Smooth muscle cell (in vitro differentiated cells): Measurements from ENCODE around the gene EDC3. TPM values are rescaled to one million over a fixed set of nuclear protein-coding genes. Genes with fewer than 3 reads are reported as not detected.
"Not testable (repeated sequence)": the region's sequence is repeated elsewhere in the genome, so short reads cannot be mapped to it uniquely, and the experiment has no call there.

Source experiments
- DNase-seq: peaks from one replicate; lab custom pipeline; 2025; ENCODE audit not compliant: unreplicated experiment; lab: John Stamatoyannopoulos, UW
- H2AFZ ChIP-seq: fragments of 200-600 bp; sonication (generic); 2 replicates; pipeline ENCODE4 v1.6.0; 2016; ENCODE audit warnings: antibody characterized with exemption, low read depth, mild to moderate bottlenecking
- H3F3A ChIP-seq: fragments of 200-600 bp; sonication (generic); 2 replicates; pipeline ENCODE4 v1.6.0; 2017; ENCODE audit warnings: antibody characterized with exemption, low read depth
- H3K27ac ChIP-seq: fragments of 200-600 bp; sonication (generic); 2 replicates; pipeline ENCODE4 v1.5.1; 2016; ENCODE audit warnings: low read depth, mild to moderate bottlenecking
- H3K27me3 ChIP-seq: fragments of 200-600 bp; sonication (generic); 2 replicates; pipeline ENCODE4 v1.6.1; 2016; ENCODE audit warnings: low read depth, mild to moderate bottlenecking
- H3K36me3 ChIP-seq: fragments of 200-600 bp; sonication (generic); 2 replicates; pipeline ENCODE4 v1.5.1; 2016; ENCODE audit warnings: low read depth
- H3K4me1 ChIP-seq: fragments of 200-600 bp; sonication (generic); 2 replicates; pipeline ENCODE4 v1.5.1; 2016; ENCODE audit warnings: low read depth
- H3K4me2 ChIP-seq: fragments of 200-600 bp; sonication (generic); 2 replicates; pipeline ENCODE4 v1.6.0; 2016; ENCODE audit warnings: mild to moderate bottlenecking
- H3K4me3 ChIP-seq: fragments of 200-600 bp; sonication (generic); 2 replicates; pipeline ENCODE4 v1.5.1; 2016; ENCODE audit warnings: mild to moderate bottlenecking
- H3K79me2 ChIP-seq: fragments of 200-600 bp; sonication (generic); 2 replicates; pipeline ENCODE4 v1.6.0; 2016; ENCODE audit warnings: low read depth, mild to moderate bottlenecking
- H3K9ac ChIP-seq: fragments of 200-600 bp; sonication (generic); 2 replicates; pipeline ENCODE4 v1.6.0; 2016; ENCODE audit warnings: low read depth
- H3K9me3 ChIP-seq: fragments of 200-600 bp; sonication (generic); replicated peaks from 2 replicates; pipeline ENCODE4 v1.5.1; 2016; ENCODE audit warnings: low read depth
- H4K20me1 ChIP-seq: fragments of 200-600 bp; sonication (generic); 2 replicates; pipeline ENCODE4 v1.6.0; 2016; ENCODE audit warnings: low read depth
- WGBS: methylation state at CpG from one replicate; pipeline ENCODE4 v1.1.7; 2016; ENCODE audit warnings: low lambda C conversion rate; 5-methylcytosine and 5-hydroxymethylcytosine counted together
- polyA plus RNA-seq: library from polyadenylated mRNA; unstranded; fragments of >200 nt; fragmentation: Nextera tagmentation; extraction: Ambion mirVana; gene quantifications from 2 replicates; pipeline ENCODE4 v1.2.1, GENCODE V29; 2016
- total RNA-seq: library from RNA; depleted of rRNA; stranded (reverse); fragments of >200 nt; gene quantifications from 2 replicates; pipeline ENCODE4 v1.2.3, GENCODE V29; 2014
- TF ChIP-seq, protein P1 (sequence below): fragments of 200-600 bp; sonication (generic); IDR thresholded peaks from 2 replicates; pipeline ENCODE4 v1.5.1; 2017; ENCODE audit warnings: borderline replicate concordance, mild to moderate bottlenecking, antibody characterized with exemption; ENCODE audit not compliant: insufficient read depth, poor library complexity, severe bottlenecking

The EDC3 gene
- total and polyA plus RNA-seq, 2 experiments from 2014 or later = 18.4 to 26.7 TPM

DNA sequence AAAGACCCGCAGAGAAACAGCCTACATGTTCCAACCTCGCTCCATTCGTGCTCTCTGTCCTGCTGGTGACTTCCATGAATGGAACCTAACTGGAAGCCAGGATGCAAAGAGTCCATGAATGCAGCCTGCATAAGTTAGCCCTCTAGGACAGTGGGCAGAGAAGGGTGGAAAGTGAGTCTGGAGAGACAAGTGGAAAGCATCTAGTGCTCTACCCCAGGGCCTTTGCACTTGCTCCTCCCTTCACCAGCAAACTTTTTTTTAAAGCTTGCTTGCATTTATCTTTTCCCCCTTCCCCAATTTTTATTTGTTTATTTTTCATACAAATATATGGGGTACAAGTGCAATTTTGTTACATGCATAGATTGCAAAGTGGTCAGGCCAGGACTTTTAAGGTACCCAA lies 37.4 kb upstream of the EDC3 start:
- Histone ChIP-seq H3K4me1 (no peaks in the 10 kb centered on the region), H3K4me3 (no peak overlapping the region), H3K27me3 (peaks cover 53% of the 10 kb centered on the region), H3F3A (no peaks in the 10 kb centered on the region), H2AFZ (no peak overlapping the region), H3K4me2 (no peak overlapping the region), H3K9me3 (no peaks in the 10 kb centered on the region), H3K36me3 (no peaks in the 10 kb centered on the region), H3K27ac (no peak overlapping the region), H3K9ac (no peak overlapping the region), H4K20me1 (no peaks in the 10 kb centered on the region), H3K79me2 (no peaks in the 10 kb centered on the region)
- TF ChIP-seq, protein P1, sequence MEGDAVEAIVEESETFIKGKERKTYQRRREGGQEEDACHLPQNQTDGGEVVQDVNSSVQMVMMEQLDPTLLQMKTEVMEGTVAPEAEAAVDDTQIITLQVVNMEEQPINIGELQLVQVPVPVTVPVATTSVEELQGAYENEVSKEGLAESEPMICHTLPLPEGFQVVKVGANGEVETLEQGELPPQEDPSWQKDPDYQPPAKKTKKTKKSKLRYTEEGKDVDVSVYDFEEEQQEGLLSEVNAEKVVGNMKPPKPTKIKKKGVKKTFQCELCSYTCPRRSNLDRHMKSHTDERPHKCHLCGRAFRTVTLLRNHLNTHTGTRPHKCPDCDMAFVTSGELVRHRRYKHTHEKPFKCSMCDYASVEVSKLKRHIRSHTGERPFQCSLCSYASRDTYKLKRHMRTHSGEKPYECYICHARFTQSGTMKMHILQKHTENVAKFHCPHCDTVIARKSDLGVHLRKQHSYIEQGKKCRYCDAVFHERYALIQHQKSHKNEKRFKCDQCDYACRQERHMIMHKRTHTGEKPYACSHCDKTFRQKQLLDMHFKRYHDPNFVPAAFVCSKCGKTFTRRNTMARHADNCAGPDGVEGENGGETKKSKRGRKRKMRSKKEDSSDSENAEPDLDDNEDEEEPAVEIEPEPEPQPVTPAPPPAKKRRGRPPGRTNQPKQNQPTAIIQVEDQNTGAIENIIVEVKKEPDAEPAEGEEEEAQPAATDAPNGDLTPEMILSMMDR = no peak
- no peak for DNase-seq
- WGBS = 83% methylated on average over 3 of the region's 3 CpGs

DNA sequence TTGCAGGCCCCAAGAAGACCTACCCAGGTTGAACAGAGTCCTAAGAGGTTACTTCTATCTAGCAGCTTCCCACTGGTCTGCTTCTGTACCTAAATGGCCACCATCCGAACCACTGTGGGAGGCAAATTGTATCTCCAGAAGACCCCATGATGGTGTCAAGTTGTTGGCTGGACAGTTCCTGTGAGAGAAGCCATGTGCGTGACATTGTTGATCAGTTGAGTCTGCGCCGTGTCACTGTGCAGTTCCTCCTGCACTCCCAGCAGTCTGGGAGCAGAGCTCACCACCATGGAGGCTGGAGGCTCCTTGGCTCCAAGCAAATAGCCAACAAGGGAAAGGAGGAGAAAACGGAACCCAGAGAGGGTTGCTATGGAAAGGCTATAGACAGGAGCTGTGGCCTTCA lies 37.0 kb upstream of the EDC3 start:
- Histone ChIP-seq H3K36me3 (no peaks in the 10 kb centered on the region), H3F3A (no peaks in the 10 kb centered on the region), H3K27ac (no peak overlapping the region), H3K79me2 (no peaks in the 10 kb centered on the region), H3K4me2 (no peak overlapping the region), H4K20me1 (no peaks in the 10 kb centered on the region), H2AFZ (no peak overlapping the region), H3K9me3 (no peaks in the 10 kb centered on the region), H3K9ac (no peak overlapping the region), H3K27me3 (peaks cover 54% of the 10 kb centered on the region), H3K4me1 (no peaks in the 10 kb centered on the region), H3K4me3 (no peak overlapping the region)
- TF ChIP-seq, protein P1 = no peak
- WGBS = 89% methylated on average over 5 of the region's 5 CpGs
- no peak for DNase-seq

DNA sequence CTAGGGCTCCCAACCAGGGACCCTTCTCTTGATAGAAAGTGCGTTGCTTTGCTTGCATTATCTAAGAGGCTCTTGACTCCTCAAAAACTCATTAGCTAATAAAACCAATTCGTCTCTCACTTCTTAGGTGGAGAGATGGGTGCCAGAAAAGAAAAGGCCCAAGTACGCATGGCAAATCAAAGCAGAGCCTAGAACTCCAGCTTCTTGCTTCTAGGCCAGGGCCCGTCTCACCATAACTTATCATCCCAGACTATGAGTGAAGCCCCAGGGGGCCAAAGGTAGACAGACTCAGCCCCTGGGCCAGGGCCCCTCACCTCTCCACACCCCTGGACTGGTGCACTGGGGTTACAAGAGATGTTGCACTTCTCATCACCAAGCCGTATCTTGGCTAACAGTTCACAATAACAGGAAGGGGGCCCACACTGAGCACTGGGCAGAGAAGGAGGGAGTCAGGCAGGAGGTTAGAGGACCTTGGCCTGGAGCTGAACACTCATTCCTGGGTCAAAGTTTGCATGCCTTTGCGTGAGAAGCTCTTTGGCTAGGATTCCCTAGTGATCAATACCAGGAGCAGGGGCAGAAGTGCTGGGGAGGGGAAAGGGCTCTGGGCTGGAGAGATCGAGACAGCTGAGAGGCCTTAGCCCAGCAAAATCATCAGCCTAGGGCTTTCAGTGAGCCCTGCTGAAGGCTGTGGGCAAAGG lies 34.9 kb upstream of the EDC3 start:
- H3F3A ChIP-seq = no peaks in the 10 kb centered on the region
- DNase-seq = no peak
- no peaks in the 10 kb centered on the region for H3K36me3 ChIP-seq
- no peak overlapping the region for H2AFZ ChIP-seq
- H3K9me3 ChIP-seq = no peaks in the 10 kb centered on the region
- H3K4me1 ChIP-seq = no peaks in the 10 kb centered on the region
- H3K9ac ChIP-seq = no peak overlapping the region
- peaks cover 54% of the 10 kb centered on the region for H3K27me3 ChIP-seq
- H3K27ac ChIP-seq = no peak overlapping the region
- no peak overlapping the region for H3K4me3 ChIP-seq
- H3K79me2 ChIP-seq = no peaks in the 10 kb centered on the region
- no peaks in the 10 kb centered on the region for H4K20me1 ChIP-seq
- TF ChIP-seq, protein P1 = no peak
- H3K4me2 ChIP-seq = no peak overlapping the region
- WGBS = 91% methylated on average over 7 of the region's 7 CpGs

DNA sequence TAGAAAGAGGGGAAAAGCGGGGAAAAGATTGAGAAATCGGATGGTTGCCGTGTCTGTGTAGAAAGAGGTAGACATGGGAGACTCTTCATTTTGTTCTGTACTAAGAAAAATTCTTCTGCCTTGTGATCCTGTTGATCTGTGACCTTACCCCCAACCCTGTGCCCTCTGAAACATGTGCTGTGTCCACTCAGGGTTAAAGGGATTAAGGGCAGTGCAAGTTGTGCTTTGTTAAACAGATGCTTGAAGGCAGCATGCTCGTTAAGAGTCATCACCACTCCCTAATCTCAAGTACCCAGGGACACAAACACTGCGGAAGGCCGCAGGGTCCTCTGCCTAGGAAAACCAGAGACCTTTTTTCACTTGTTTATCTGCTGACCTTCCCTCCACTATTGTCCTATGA lies 33.5 kb upstream of the EDC3 start:
- 76% methylated on average over 6 of the region's 6 CpGs for WGBS
- not testable (repeated sequence) for H3F3A ChIP-seq, H3K79me2 ChIP-seq, H3K4me3 ChIP-seq, H4K20me1 ChIP-seq, H3K9me3 ChIP-seq, H3K36me3 ChIP-seq, H3K4me1 ChIP-seq, DNase-seq, H3K27ac ChIP-seq, H3K4me2 ChIP-seq, H2AFZ ChIP-seq, H3K9ac ChIP-seq
- peaks cover 41% of the 10 kb centered on the region for H3K27me3 ChIP-seq

DNA sequence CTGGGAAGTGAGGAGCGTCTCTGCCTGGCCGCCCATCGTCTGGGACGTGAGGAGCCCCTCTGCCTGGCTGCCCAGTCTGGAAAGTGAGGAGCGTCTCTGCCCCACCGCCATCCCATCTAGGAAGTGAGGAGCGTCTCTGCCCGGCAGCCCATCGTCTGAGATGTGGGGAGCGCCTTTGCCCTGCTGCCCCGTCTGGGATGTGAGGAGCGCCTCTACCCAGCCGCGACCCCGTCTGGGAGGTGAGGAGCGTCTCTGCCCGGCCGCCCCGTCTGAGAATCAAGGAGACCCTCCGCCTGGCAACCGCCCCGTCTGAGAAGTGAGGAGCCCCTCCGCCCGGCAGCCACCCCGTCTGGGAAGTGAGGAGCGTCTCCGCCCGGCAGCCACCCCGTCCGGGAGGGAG lies 32.9 kb upstream of the EDC3 start:
- not testable (repeated sequence) for DNase-seq, H2AFZ ChIP-seq, H3K4me1 ChIP-seq, H3K9ac ChIP-seq, H3K4me3 ChIP-seq, H3K27ac ChIP-seq, H3K4me2 ChIP-seq, H4K20me1 ChIP-seq, H3F3A ChIP-seq, H3K79me2 ChIP-seq, H3K36me3 ChIP-seq, H3K9me3 ChIP-seq
- peaks cover 36% of the 10 kb centered on the region for H3K27me3 ChIP-seq
- WGBS = 96% methylated on average over 22 of the region's 30 CpGs
